ENCODE data around the gene AOPEP.
A peak's percentile ranks its signal among the peaks of the same experiment; 100 is the strongest.

Gene AOPEP

GRCh38 chr9:95116002-95116807 is 389.7 kb downstream of the AOPEP start:
- no peak for DNase-seq (ENCODE audit: low read depth)

GRCh38 chr9:95116808-95117204 is 390.3 kb downstream of the AOPEP start:
- no peak for DNase-seq (ENCODE audit: low read depth)

- no peak for DNase-seq (ENCODE audit: low read depth)
These were observed 392.1 kb downstream of the AOPEP start for GRCh38 chr9:95118596-95118995.

GRCh38 chr9:95120781-95121370 is 394.4 kb downstream of the AOPEP start:
- no peak for DNase-seq (ENCODE audit: low read depth)

- DNase-seq (ENCODE audit: low read depth): no peak
These were observed 398.3 kb downstream of the AOPEP start for GRCh38 chr9:95124582-95125367.

- no peak for DNase-seq (ENCODE audit: low read depth)
These were observed 399.2 kb downstream of the AOPEP start for GRCh38 chr9:95125652-95126051.

GRCh38 chr9:95126739-95127138 is 400.2 kb downstream of the AOPEP start:
- no peak for DNase-seq (ENCODE audit: low read depth)

- peak; percentile 58 for DNase-seq (ENCODE audit: low read depth)
These were observed 401.0 kb downstream of the AOPEP start for GRCh38 chr9:95127249-95128176.

- no peak for DNase-seq (ENCODE audit: low read depth)
These were observed 401.7 kb downstream of the AOPEP start for GRCh38 chr9:95128177-95128524.

GRCh38 chr9:95129476-95130291 is 403.2 kb downstream of the AOPEP start:
- no peak for DNase-seq (ENCODE audit: low read depth)

GRCh38 chr9:95130484-95130883 is 404.0 kb downstream of the AOPEP start:
- no peak for DNase-seq (ENCODE audit: low read depth)

- DNase-seq (ENCODE audit: low read depth): peak; percentile 22
These were observed 404.8 kb downstream of the AOPEP start for GRCh38 chr9:95131023-95131943.

GRCh38 chr9:95132366-95133324 is 406.1 kb downstream of the AOPEP start:
- DNase-seq (ENCODE audit: low read depth): no peak

GRCh38 chr9:95133325-95133705 is 406.8 kb downstream of the AOPEP start:
- no peak for DNase-seq (ENCODE audit: low read depth)

GRCh38 chr9:95134457-95134881 is 408.0 kb downstream of the AOPEP start:
- DNase-seq (ENCODE audit: low read depth): no peak

GRCh38 chr9:95135756-95136155 is 409.3 kb downstream of the AOPEP start:
- DNase-seq (ENCODE audit: low read depth): no peak

All from activated T-cell treated with anti-CD3 and anti-CD28 coated beads for 1 hour (primary cell).